NCI-H345 treated with DMSO at 0.1 percent for 48 hours (cell line): Measurements from ENCODE around the gene MAN2B1.
"Not testable (repeated sequence)": the region's sequence is repeated elsewhere in the genome, so short reads cannot be mapped to it uniquely, and the experiment has no call there.

Source experiments
- DNase-seq: peaks from one replicate; lab custom pipeline; 2025; ENCODE audit not compliant: unreplicated experiment; lab: John Stamatoyannopoulos, UW

The MAN2B1 gene

DNA sequence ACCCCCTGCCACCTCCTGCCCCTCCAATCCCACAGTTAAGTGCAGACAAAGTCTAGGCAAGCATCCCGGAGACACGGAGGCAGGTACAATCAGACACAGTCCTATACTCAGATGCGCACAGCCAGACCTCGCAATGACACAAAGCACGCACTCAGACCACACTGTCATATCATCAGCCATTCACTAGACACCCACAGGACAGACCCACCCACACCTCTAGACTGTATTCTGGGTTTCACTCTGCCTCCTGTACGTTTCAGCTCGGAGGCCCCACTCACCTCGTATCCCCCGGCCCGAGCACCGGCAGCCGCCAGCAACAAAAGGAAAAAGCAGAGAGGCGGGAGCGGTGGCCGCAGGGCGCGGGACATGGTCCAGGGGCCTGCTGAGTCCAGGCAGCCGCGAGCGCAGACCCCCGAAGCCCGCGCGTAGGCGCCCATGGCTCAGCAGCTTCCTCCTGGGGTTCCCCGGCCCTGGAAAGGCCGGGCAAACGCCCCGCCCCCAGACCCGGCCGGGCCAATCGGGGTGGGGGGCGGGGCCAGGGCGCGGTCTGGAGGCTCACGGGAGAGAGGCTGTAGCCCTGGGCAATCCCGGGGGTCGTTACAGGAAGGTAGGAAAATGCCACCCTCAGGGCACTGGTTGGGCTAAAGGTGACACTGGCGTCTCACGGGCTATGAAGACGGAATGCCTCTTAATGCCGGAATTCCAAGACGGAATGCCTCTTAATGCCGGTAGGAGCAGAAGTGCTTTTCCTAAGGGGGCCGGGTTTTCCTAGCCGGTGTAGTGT is at the start of gene MAN2B1, which contains the start of gene WDR83:
MAN2B1 (minus strand) TSS at position 478 of the 784 bp plus-strand sequence; CDS start at position 437, 41 bp downstream.
WDR83 (plus strand) TSS at position 543 of the 784 bp plus-strand sequence. CDS start 2,984 bp downstream, outside the sequence.
- no peak for DNase-seq

DNA sequence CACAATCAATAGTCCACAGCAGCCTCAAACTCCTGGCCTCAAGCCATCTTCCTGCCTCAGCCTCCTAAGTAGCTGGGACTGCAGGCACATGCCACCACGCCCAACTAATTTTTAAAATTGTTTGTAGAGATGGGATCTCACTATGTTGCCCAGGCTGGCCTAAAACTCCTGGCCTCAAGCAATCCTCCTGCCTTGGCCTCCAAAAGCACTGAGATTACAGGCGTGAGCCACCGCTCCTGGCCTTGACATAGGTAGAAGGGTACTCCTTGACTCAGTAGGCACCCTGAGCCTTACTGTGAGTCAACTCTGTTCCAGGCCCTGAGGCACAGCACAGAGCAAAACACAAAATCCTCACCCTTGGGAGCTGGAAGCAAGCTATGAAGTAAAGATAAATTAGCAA is 49.4 kb upstream of the MAN2B1 start:
- no peak for DNase-seq

DNA sequence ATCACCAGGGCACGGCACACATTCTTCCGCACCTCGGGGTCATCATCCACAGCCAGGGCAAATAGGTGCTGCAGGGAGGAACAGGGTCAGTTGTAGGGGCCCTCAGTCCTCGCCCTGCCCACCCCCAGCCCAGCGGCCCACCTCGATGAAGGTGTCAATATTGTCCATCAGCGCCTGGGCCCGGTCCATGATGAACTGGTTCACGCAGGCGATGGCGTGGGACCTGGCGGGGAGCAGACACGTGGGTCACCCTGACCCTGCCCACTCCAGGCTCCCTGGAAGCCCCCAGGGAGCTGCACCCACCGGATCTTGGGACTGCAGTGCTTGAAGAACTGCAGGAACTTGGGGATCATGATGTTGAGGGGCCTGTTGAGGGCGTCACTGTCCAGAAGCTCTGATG is 48.6 kb upstream of the MAN2B1 start:
- no peak for DNase-seq

DNA sequence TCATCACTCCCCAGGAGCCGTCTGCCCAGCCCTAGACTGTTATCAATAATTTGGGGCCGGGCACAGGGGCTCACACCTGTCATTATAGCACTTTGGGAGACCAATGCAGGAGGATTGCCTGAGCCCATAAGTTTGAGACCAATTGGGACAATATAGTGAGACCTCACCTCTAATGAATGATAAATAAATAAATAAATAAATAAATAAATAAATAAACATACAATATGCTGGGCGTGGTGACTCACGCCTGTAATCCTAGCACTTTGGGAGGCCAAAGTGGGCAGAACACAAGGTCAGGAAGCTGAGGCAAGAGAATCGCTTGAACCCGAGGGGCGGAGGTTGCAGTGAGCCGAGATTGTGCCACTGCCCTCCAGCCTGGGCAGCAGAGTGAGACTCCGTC is 46.8 kb upstream of the MAN2B1 start:
- DNase-seq, result not testable (repeated sequence)

DNA sequence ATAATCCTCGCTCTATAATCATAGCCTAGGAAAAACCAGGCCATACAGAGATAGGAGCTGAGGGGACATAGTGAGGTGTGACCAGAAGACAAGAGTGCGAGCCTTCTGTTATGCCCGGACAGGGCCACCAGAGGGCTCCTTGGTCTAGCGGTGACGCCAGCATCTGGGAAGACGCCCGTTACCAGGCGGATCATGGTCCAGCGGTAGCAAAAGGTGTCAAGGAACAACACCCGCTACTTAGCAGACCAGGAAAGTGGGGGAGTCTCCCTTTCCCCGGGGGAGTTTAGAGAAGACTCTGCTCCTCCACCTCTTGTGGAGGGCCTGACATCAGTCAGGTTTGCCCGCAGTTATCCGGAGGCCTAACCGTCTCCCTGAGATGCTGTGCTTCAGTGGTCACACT is 45.5 kb upstream of the MAN2B1 start:
- not testable (repeated sequence) for DNase-seq

DNA sequence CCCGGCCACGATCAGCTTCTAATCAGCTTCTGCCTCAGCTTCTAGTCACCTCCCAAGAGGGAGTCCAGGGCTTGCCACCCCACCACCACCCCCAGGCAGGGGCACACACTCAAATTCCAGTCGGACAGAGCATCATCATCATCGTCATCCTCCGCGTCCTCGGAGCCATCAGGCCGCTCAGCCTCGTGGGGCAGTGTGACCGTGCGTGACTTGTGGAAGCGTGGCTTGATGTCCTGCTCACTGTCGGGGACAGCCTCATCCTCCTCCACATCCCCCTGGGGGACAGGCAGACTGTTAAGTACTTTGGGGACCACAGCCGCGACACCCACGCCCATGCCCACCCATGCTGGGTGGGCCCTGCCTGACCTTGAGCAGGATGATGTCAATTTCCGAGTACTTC is 44.6 kb upstream of the MAN2B1 start:
- no peak for DNase-seq

DNA sequence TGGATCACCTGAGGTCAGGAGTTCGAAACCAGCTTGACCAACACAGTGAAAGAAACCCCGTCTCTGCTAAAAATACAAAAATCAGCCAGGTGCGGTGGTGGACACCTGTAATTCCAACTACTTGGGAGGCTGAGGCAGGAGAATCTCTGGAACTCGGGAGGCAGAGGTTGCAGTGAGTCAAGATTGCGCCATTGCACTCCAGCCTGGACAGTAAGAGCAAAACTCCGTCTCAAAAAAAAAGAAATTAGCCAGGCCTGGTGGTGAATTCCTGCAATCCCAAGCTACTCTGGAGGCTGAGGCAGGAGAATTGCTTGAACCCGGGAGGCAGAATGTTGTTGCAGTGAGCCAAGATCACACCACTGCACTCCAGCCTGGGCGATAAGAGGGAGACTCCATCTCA is 42.1 kb upstream of the MAN2B1 start:
- no peak for DNase-seq

DNA sequence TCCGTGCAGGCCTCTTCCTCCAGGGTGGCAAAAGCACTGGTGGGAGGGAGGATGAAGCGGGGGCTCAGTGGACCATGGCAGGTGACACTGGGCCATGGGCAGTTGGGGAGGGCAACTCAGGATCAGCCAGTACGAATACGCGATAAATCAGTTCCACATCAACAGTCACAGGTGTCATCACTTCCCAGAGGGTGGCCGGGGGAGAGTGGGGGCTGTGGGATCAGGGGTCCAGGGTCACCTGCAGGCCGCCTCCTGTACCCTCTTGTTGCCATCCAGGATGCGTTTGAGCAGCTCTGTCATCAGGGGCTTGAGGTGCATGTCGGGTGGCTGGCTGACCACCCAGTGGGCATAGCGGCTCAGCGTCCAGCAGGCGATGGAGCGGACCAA is 39.8 kb upstream of the MAN2B1 start:
- DNase-seq, result no peak

DNA sequence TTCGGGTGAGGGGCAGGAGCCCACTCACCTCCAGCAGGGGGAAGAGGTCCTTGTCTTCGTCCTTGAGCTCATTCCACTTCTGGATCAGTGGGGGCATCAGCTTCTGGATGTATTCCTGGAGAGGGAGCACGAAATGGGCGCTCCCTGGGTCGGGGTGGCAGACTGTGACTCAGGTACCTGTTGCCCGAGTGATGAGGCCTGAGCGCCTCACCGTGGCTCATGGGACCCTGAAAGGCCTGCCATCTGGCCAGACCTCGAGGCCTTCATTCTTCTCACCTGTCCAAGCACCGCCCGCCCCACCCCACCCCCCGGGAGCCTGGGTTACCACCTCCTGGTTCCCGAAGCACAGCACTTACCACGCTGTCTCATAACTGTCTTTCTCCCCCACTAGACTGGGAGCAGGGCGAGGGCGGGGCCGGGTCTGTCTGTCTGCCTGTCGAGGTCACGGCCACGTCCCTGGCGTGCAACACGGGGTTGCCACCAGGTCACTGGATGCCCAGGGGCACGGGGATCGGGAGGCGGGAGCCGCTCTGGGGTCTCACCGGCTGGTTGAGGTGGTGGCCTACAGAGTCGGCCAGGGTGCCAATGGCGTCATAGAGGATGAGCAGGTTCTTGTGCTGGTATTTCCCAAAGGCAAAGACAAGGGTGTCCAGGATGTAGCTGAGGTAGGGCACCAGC is 39.3 kb upstream of the MAN2B1 start:
- no peak for DNase-seq

DNA sequence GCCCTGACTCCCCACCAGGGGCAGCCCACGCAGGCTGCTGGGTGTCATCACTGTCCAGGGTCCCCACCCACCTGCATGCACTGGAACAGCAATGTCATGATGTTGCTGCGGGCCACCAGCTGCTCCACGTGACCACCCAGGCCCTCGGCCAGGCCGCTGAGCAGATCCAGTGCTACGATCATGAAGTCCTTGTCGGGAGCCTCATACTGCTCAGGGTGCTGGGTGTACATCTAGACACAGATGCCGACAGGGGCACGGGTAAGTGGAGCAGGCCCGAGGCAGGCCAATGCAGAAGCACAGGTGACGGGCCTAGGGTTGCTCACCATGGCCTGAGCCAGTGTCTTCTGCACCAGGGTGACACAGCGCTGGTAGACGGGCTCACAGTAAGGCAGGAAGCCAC is 38.6 kb upstream of the MAN2B1 start:
- DNase-seq, result no peak

DNA sequence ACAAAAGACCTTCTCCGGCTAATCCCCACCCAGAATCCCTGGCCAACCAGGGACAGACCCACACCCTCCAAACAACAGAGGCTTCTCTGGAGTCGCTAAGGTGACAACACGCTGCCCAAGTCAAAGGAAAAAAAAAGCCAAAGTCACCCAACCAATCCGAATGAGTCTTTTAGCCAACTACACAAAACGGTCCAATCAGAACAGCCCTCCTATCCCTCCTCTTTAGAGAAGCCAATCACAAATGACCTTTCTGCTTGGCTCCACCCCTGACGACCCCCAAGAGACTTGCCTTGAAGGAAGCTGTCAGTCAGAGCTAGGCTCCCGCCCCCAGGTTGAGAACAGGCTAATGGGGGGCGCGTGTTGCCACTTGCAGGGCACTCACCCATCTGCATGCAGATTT is 36.5 kb upstream of the MAN2B1 start:
- DNase-seq, result no peak

DNA sequence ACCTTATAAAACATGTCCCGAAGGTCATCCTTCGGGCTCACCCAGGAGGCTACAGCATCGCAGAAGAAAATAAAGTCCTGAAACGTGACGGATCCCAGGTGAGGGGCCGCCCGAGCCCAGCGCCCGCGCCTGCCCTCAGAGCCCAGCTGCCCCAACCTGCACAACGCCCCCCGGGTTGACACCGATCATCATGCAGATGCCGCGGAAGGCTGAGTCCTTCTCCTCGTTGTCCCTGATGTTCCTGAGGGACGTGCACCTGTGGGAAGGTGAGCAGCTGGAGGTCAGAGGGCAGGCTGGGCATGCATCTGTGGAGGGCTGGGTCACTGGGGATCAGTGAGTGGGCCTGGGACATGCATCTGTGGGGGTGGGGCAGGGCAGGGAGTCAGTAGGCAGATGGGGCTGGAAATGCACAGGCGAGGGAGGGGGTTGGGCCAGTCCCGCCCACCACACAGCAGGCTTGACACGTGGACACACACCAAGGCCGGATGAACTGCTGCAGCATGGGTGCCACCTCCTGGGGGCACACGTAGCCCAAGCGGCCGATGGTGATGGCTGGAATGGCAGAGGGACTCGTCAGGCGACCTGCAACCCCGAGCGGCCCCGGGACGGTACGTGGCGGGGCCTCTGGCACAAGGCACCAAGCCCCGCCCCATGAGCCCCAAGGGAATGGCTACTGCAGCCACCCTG is 35.2 kb upstream of the MAN2B1 start:
- DNase-seq, result no peak

DNA sequence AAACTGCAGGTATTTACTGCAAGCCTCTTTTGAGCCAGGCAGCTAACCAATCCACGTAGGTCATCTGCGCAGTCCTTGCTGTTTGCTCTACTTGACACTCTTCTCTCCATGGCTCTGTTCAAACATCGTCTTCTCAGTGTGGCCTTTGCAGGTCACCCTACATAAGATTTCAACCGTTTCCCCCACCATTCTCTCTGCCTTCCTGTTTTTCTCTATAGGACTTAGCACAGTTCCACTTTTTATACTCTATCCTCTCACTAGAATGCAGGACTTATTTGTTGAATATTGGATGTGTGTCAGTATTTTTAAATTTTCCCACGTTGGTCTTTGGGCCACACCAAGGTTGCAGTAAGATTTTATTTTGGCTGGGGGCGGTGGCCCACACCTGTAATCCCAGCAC is 31.6 kb upstream of the MAN2B1 start:
- no peak for DNase-seq

DNA sequence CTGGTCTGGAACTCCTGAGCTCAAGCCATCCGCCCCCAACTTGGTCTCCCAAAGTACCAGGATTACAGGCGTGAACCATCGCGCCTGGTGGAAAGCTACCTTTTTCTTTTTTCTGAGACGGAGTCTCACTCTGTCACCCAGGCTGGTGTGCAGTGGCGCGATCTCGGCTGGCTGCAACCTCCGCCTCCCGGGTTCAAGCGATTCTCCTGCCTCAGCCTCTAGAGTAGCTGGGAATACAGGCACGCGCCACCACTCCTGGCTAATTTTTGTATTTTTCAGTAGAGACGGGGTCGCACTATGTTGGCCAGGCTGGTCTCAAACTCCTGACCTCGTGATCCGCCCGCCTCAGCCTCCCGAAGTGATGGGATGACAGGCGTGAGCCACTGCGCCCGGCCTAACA is 30.9 kb upstream of the MAN2B1 start:
- not testable (repeated sequence) for DNase-seq

DNA sequence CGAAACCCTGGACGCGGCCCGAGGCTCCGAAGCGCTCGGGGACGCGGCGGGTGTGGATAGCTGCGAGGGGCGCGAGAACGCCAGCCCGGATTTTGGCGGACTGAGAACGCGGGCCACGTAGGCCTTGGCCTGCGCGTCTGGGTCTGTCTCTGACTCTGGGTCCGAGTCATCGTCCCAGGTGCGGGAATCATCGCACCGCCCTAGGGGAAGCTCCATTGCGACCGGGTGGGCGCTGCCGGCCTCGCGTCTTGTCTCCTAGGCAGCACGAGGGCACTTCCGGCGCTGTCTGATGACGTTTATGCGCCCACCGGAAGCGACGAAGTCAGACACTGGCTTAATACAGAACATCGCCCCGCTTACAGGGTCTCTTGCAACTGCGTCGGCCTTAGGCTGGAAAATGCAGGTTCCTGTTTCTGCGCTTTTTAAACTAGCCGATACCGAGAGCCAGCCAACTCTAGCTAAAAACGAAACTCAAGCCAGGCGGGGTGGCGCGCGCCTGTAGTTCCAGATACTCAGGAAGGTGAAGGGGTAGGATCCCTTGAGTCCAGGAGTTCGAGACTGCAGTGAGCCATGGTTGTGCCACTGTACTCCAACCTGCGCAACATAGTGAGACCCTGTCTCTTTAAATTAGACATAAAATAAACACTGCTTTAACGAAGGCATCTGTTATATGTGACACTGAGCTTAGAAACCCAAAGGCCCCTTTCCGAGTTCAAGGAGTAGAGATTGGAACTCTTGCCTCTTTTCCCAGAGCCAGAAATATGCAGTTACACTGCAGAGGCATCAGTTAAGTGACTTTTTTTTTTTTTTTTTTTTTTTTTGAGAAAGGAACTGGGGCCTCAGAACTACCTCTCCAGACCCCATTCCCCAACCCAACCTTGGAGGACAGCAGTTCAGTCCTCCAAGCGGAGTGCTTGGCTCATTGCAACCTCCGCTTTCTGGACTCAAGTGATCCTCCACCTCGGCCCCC is 30.1 kb upstream of the MAN2B1 start, which contains the start of gene FBXW9:
FBXW9 (minus strand) TSS at position 266 of the 970 bp plus-strand sequence; CDS start at position 216, 50 bp downstream.
- DNase-seq, result peak; percentile 17

DNA sequence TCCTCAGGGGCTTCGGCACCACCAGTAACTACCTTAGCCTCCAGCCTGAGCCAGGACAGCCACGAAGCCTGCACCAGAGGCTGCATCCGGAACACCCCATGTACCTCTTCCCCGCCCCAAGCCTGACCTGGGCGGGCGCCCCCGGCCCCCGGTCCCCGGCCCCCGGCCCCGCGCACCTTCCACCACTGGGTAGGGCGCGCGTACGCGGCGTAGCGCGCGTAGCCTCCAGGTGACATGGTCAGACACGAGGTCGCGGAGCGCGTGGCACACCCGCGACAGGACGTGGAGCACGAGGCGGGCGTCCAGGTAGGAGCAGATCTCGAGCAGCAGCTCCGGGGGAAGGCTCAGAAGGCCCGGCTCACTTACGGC is 29.4 kb upstream of the MAN2B1 start:
- DNase-seq, result no peak

DNA sequence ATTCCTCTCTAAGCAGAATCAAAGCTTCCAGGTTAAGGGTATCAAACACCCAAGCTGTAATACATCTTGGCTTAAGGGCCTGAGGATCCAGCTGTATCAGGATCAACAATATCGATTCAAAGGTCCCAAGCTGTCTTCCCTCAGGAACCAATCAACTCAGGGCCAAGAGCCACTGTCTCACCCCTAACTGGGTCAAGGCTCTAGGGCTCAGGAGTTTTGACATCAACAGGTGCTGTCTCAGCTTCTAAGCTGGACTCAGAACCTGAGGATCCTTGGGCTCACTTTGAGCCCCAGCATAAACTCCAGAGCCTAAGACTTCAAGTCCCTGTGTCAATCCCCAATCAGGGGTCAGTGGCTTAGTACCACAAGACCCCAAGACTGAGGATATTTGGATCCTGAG is 29.0 kb upstream of the MAN2B1 start:
- DNase-seq, result no peak

DNA sequence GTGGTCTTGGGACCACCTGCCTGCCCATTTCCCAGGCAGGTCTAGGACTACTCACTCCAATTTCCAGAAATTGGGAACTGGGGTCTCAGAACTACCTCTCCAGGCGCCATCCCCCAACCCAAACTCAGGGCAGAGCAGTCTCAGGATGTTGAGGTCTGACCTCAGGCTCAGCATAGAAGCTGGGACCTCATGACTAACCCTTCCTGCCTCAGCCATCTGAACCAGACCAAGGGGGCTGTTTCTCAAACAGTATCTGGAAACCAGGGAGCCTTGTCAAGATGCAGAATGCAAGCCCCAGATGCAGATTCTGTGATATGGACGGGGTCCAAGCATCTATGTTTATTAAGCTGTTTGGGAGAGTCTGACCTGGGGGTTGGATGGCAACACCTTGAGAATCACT is 28.6 kb upstream of the MAN2B1 start:
- DNase-seq, result no peak

DNA sequence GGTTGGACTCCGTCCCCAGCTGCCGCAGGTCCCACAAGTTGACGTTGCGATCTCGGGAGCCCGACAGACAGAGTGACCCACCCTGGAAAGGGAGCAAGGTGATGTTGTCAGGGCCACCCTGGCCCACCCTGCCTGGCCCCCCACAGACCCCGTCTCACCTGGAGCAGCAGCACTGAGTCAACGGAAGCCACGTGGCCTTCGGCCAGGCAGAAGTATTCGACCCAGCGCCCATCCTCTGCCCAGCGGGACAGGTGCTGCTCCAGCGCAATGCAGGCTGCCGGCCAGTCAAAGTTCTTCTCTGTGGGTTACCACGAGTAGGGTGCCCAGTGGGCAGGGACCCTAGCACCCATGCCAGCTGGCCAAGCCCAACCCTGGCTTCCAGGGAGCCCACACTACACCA is 28.1 kb upstream of the MAN2B1 start:
- DNase-seq, result no peak

DNA sequence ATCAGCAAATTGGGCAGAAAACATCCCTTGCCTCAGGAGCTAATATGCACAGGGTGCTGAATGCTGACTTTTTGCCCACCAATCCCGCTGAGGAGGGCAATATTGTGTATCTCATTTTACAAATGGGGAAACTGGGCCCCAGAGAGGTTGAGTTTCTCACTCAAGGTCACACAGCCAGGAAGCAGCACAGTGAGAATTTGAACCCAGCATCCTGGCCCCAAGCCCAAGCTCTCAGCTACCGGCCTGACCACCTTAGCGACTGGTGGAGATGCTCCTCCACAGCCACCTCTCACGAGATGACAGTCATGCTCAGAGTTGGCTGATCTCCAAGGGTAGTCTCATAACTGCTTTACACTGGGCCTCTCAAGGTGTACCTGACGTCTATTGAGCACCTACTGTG is 26.4 kb upstream of the MAN2B1 start:
- no peak for DNase-seq
